Measurements from ENCODE around the gene TCF7L1. TPM values are rescaled to one million over a fixed set of nuclear protein-coding genes. Genes with fewer than 3 reads are reported as not detected.

Gene TCF7L1
- total RNA-seq, 3 donors from 2014 or later = 1.3 to 22.9 (median 3.0) TPM

DNA sequence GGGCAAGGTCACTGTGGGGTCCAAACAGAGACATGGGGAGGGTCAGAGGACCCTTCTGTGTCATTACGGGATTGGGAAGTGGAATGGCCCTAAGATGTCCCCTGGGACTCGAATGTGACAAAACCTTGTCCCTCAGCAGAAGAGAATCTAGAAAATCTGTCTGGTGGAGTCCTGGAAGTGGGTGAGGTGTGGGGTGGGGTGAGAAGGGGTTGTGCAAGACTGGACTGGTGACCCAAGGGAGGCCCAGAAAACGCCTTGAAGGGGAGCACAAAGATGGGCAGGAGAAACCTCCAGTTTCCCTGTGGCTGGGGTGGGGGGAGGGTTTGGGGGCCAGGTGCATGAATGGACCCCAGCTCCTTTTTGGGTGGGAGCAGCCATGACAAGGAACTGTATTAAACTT, 79.6 kb downstream of the TCF7L1 start:
- no peak overlapping the region for H3K4me3 ChIP-seq
- ATAC-seq = no peak
- DNase-seq = no peak
- peaks cover 6% of the 10 kb centered on the region for H3K4me1 ChIP-seq (ENCODE audit: low read depth)
- intact Hi-C loops (cut with DNase I, micrococcal nuclease) = no loop called here
- no peaks in the 10 kb centered on the region for H3K9me3 ChIP-seq
- H3K36me3 ChIP-seq (ENCODE audit: low read depth) = no peaks in the 10 kb centered on the region
- TF ChIP-seq, protein P1, sequence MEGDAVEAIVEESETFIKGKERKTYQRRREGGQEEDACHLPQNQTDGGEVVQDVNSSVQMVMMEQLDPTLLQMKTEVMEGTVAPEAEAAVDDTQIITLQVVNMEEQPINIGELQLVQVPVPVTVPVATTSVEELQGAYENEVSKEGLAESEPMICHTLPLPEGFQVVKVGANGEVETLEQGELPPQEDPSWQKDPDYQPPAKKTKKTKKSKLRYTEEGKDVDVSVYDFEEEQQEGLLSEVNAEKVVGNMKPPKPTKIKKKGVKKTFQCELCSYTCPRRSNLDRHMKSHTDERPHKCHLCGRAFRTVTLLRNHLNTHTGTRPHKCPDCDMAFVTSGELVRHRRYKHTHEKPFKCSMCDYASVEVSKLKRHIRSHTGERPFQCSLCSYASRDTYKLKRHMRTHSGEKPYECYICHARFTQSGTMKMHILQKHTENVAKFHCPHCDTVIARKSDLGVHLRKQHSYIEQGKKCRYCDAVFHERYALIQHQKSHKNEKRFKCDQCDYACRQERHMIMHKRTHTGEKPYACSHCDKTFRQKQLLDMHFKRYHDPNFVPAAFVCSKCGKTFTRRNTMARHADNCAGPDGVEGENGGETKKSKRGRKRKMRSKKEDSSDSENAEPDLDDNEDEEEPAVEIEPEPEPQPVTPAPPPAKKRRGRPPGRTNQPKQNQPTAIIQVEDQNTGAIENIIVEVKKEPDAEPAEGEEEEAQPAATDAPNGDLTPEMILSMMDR (IDR thresholded peaks at IDR 0.05) = no peak

DNA sequence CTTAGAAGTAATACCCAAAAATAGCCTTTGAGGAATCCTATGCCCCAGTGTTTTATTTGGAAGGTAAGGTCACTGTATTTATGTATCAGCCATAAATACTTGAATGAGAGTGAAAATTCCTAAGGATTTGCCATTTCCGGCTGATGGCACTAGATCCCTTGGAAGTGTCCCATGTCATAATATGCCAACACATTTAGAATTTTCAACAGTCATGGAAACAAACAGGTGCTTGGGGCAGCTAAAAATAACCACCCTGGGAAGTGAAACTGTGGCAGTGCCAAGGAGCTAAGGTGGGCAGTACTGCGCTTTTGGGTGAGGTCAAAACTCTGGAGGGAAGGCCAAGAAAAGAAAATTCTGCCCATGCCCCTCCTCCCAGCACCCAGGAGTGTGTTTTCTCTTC, 80.2 kb downstream of the TCF7L1 start:
- H3K4me1 ChIP-seq (ENCODE audit: low read depth) = peaks cover 6% of the 10 kb centered on the region
- TF ChIP-seq, protein P1 (IDR thresholded peaks at IDR 0.05) = no peak

DNA sequence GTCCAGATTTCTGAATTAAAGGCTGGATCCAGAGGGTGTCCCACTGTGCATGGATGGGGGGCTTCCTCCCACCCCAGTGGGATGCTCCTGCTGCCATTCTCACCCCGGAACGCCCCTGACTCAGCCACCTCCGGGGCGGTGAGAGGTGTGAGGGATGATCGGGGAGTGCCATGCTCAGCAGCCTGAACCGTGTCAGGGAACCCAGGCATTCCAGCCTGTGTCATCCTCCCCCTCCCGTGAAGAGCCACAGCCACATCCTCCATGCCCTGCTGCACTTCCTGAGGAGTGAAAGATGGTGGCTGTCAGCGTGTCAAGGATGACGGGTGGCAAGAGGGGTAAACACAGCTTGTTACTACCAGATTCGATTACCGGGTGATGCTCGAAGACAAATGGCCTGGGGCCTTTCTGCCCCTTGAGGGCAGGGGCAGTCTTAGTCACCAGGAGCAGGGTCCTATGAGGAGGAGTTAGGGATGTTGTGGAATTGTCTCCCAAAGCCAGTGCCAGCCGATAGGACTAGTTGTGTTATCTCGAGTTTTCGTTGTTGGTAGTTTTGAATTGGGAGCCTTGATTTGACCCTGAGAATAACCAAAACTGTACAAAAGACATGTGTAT, 80.8 kb downstream of the TCF7L1 start:
- ATAC-seq (no peak), DNase-seq (no peak)

More for the DNA sequence above, 80.2 kb downstream of the TCF7L1 start:
- no peak for DNase-seq
- no peak for ATAC-seq
- H3K9me3 ChIP-seq = no peaks in the 10 kb centered on the region
- intact Hi-C loops (cut with DNase I, micrococcal nuclease) = no loop called here
- no peaks in the 10 kb centered on the region for H3K36me3 ChIP-seq (ENCODE audit: low read depth)
- H3K4me3 ChIP-seq = no peak overlapping the region

DNA sequence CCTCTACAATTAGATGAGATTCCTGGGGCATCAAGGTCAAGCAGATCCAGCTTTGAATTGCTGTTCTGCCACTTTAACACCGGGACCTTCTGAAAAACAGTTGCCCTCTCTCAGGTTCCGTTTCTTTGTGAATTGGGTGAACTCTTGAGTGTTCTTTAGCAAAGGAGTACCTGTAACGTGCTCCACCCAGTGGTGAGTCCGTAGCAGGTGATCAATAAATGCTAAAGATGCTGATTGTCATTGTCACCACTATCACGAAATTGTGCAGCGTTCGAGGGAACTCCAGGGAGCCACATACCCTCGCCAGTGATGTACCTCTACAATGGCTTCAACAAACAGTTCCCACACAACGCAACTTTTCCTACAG, 81.9 kb downstream of the TCF7L1 start:
- H3K9me3 ChIP-seq = no peaks in the 10 kb centered on the region
- no peak for DNase-seq
- ATAC-seq = no peak

More for the DNA sequence above, 80.8 kb downstream of the TCF7L1 start:
- Histone ChIP-seq H3K4me3 (no peak overlapping the region), H3K9me3 (no peaks in the 10 kb centered on the region), H3K36me3 (ENCODE audit: low read depth) (no peaks in the 10 kb centered on the region), H3K4me1 (ENCODE audit: low read depth) (peaks cover 6% of the 10 kb centered on the region)
- intact Hi-C loops (cut with DNase I, micrococcal nuclease) = no loop called here
- TF ChIP-seq, protein P1 (IDR thresholded peaks at IDR 0.05) = no peak

DNA sequence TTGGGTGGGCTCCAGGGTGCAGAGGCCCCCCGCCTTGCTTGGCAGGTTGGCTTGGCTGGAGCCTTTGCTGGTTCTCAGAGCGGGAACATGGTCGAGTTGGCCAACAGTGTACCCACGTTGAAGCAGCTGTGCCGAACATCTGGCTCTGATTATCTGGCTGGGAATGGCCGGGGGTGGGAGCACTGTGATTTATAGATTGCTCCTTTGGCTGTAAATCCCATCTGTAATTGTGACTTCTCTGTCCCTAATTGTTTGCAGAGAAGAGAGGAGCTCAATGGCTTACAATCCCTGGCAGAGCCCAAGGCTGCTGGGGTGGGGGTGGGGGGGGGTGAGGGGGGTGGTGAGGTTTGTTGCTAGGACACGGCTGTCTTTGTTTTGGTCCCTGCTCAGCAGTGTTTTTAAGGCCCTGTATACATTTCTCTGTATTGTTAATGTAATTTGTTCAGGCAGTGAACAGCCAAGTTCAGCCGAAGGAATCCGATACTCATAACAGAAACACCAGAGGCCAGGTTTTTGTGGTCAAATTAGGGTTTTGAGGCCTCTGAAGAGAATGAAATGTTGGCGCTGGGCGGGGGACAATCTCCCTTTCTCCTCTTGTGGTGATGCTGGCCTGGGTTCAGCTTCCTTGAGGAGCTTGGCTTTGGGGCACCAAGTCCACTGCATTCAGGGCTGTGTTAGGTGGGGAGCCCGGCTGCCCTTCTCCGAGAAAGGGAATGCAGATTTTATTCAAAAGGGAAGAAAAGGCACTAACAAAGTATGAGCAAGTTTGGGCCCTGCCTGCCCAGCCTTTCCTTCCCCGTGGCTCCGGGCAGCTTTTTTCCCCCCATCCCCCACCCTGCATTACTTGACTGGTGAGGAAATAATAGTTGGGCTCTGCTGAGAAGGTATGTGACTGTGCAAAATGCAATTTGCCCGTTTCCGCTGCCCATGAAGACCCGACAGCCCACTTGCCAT, 82.5 kb downstream of the TCF7L1 start:
- ATAC-seq (peak; percentile 45), DNase-seq (no peak)
- H3K4me1 ChIP-seq (ENCODE audit: low read depth) = peaks cover 6% of the 10 kb centered on the region
- intact Hi-C loops (cut with DNase I, micrococcal nuclease) = no loop called here
- no peak overlapping the region for H3K4me3 ChIP-seq
- TF ChIP-seq, protein P1 (IDR thresholded peaks at IDR 0.05) = no peak
- no peaks in the 10 kb centered on the region for H3K9me3 ChIP-seq
- H3K36me3 ChIP-seq (ENCODE audit: low read depth) = no peaks in the 10 kb centered on the region

More for the DNA sequence above, 81.9 kb downstream of the TCF7L1 start:
- Histone ChIP-seq H3K4me3 (no peak overlapping the region), H3K4me1 (ENCODE audit: low read depth) (peaks cover 6% of the 10 kb centered on the region), H3K36me3 (ENCODE audit: low read depth) (no peaks in the 10 kb centered on the region)
- TF ChIP-seq, protein P1 (IDR thresholded peaks at IDR 0.05) = no peak
- intact Hi-C loops (cut with DNase I, micrococcal nuclease) = no loop called here
